GM12878 (cell line): ENCODE data around the gene CRELD2. TPM values are rescaled to one million over a fixed set of nuclear protein-coding genes. Genes with fewer than 3 reads are reported as not detected.

Experiments used
- ASH2L ChIP-seq: fragments of 300-600, 200-600 bp; sonication (generic); IDR thresholded peaks from 2 replicates; pipeline ENCODE4 v1.6.1; 2017; ENCODE audit warnings: low read depth, mild to moderate bottlenecking, borderline replicate concordance
- BMI1 ChIP-seq: fragments of 450-650 bp; IDR thresholded peaks from 2 replicates; pipeline ENCODE4 v1.6.1; 2016; ENCODE audit warnings: mild to moderate bottlenecking, moderate library complexity, borderline replicate concordance
- CREB1 ChIP-seq: IDR thresholded peaks from 2 replicates; pipeline ENCODE4 v1.6.1; 2012; ENCODE audit warnings: low read depth, mild to moderate bottlenecking, inconsistent platforms
- FOXK2 ChIP-seq: fragments of 450-650 bp; IDR thresholded peaks from 2 replicates; pipeline ENCODE4 v1.6.1; 2017; ENCODE audit warnings: mild to moderate bottlenecking, moderate library complexity
- GABPA ChIP-seq: IDR thresholded peaks from 2 replicates; pipeline ENCODE4 v1.6.1; 2014; ENCODE audit warnings: antibody characterized with exemption, low read depth, mild to moderate bottlenecking, inconsistent platforms
- KLF5 ChIP-seq: fragments of 450-650 bp; IDR thresholded peaks from 2 replicates; pipeline ENCODE4 v1.6.1; 2014; ENCODE audit warnings: mild to moderate bottlenecking; ENCODE audit not compliant: partially characterized antibody
- MXI1 ChIP-seq: fragments of 150-350 bp; IDR thresholded peaks from 2 replicates; pipeline ENCODE4 v1.6.1; 2011; ENCODE audit warnings: low read depth, mild to moderate bottlenecking, inconsistent platforms, low read length, improper control_type of control experiment
- MYC ChIP-seq: IDR thresholded peaks from 2 replicates; pipeline ENCODE4 v1.6.1; 2011; ENCODE audit warnings: mild to moderate bottlenecking, low read length, moderate library complexity, inconsistent platforms; ENCODE audit not compliant: insufficient read depth, insufficient replicate concordance, insufficient read length, severe bottlenecking
- NBN ChIP-seq: fragments of 450-650 bp; IDR thresholded peaks from 2 replicates; pipeline ENCODE4 v1.6.1; 2016
- NFXL1 ChIP-seq: fragments of 450-650 bp; IDR thresholded peaks from 2 replicates; pipeline ENCODE4 v1.6.1; 2017; ENCODE audit warnings: antibody characterized with exemption, mild to moderate bottlenecking, borderline replicate concordance
- NFYA ChIP-seq: IDR thresholded peaks from 2 replicates; pipeline ENCODE4 v1.6.1; 2011; ENCODE audit warnings: low read depth, mild to moderate bottlenecking, low read length, improper control_type of control experiment, borderline replicate concordance
- NFYB ChIP-seq: IDR thresholded peaks from 2 replicates; pipeline ENCODE4 v1.6.1; 2011; ENCODE audit warnings: low read depth, mild to moderate bottlenecking, low read length, improper control_type of control experiment, moderate library complexity; ENCODE audit not compliant: insufficient read depth
- NRF1 ChIP-seq: conservative IDR thresholded peaks from 2 replicates; pipeline ENCODE4 v1.6.1; 2011; ENCODE audit warnings: mild to moderate bottlenecking, low read depth, low read length, improper control_type of control experiment
- PAX5 ChIP-seq: IDR thresholded peaks from 2 replicates; pipeline ENCODE4 v1.6.1; 2011; ENCODE audit warnings: low read depth, low read length, borderline replicate concordance
- PBX3 ChIP-seq: IDR thresholded peaks from 2 replicates; pipeline ENCODE4 v1.6.1; 2011; ENCODE audit warnings: mild to moderate bottlenecking, low read depth, low read length, moderate library complexity; ENCODE audit not compliant: insufficient replicate concordance
- POLR2A ChIP-seq: IDR thresholded peaks from 2 replicates; pipeline ENCODE4 v1.6.1; 2011; ENCODE audit warnings: low read depth, mild to moderate bottlenecking, low read length
- POLR2AphosphoS2 ChIP-seq: IDR thresholded peaks from 2 replicates; pipeline ENCODE4 v1.6.1; 2011; ENCODE audit warnings: low read depth, mild to moderate bottlenecking, low read length, improper control_type of control experiment, moderate library complexity
- RAD21 ChIP-seq: IDR thresholded peaks from 2 replicates; pipeline ENCODE4 v1.6.1; 2011; ENCODE audit warnings: mild to moderate bottlenecking, low read depth, low read length, moderate library complexity; ENCODE audit not compliant: insufficient read depth
- RCOR1 ChIP-seq: conservative IDR thresholded peaks from 2 replicates; pipeline ENCODE4 v1.6.1; 2012; ENCODE audit warnings: low read depth, low read length, improper control_type of control experiment
- SMARCA5 ChIP-seq: fragments of 450-650 bp; IDR thresholded peaks from 2 replicates; pipeline ENCODE4 v1.6.1; 2017; ENCODE audit warnings: mild to moderate bottlenecking
- SREBF1 ChIP-seq: IDR thresholded peaks from 2 replicates; pipeline ENCODE4 v1.6.1; 2012; ENCODE audit warnings: mild to moderate bottlenecking, low read length
- STAT3 ChIP-seq: IDR thresholded peaks from 2 replicates; pipeline ENCODE4 v1.6.1; 2011; ENCODE audit warnings: low read depth, low read length, improper control_type of control experiment
- TCF12 ChIP-seq: IDR thresholded peaks from 2 replicates; pipeline ENCODE4 v1.6.1; 2011; ENCODE audit warnings: low read depth, mild to moderate bottlenecking, low read length
- YBX1 ChIP-seq: fragments of 450-650 bp; IDR thresholded peaks from 2 replicates; pipeline ENCODE4 v1.6.1; 2016; ENCODE audit warnings: antibody characterized with exemption
- ZBED1 ChIP-seq: IDR thresholded peaks from 2 replicates; pipeline ENCODE4 v1.6.1; 2016; ENCODE audit warnings: borderline replicate concordance
- ZNF24 ChIP-seq: fragments of 450-650 bp; IDR thresholded peaks from 2 replicates; pipeline ENCODE4 v1.6.1; 2017; ENCODE audit warnings: antibody characterized with exemption, mild to moderate bottlenecking
- polyA plus RNA-seq, 11 experiments: library from polyadenylated mRNA; depleted of rRNA in 4 of 11; unstranded in 6 of 11; stranded (reverse) in 5 of 11; fragments of >200 nt; fragmentation: Nextera tagmentation in 4 of 11; fragmentation: Illumina TruSeq in 1 of 11; extraction: Ambion mirVana in 4 of 11; extraction: Trizol in 1 of 11; gene quantifications; 1 replicate in 1 of 11; 2 replicates in 10 of 11; pipeline versions ENCODE4 v1.2.1 to v1.2.3, GENCODE V29; 2011 to 2016; ENCODE audit warnings: inconsistent platforms in 2 of 11, missing spikeins in 2 of 11, low read depth in 1 of 11
- total RNA-seq, 4 experiments: library from RNA; depleted of rRNA in 3 of 4; stranded (reverse); fragments of >200 nt in 3 of 4; fragmentation: Illumina TruSeq in 1 of 4; extraction: Trizol in 1 of 4; gene quantifications; 2 replicates each; pipeline versions ENCODE4 v1.2.1 to v1.2.3, GENCODE V29; 2013 to 2021
- TF ChIP-seq, protein P1 (sequence below): fragments of 450-650 bp; IDR thresholded peaks from 2 replicates; pipeline ENCODE4 v1.6.1; 2017; ENCODE audit warnings: mild to moderate bottlenecking, moderate library complexity
- TF ChIP-seq, protein P2 (sequence below): IDR thresholded peaks from 2 replicates; pipeline ENCODE4 v1.6.1; 2012; ENCODE audit warnings: low read depth, low read length, improper control_type of control experiment

Gene CRELD2
- total and polyA plus RNA-seq, 10 of the 15 experiments (the other 5 are each of a cell fraction or from before 2014, with no cell fraction given), result 9.4 to 111 (median 25.9) TPM

DNA sequence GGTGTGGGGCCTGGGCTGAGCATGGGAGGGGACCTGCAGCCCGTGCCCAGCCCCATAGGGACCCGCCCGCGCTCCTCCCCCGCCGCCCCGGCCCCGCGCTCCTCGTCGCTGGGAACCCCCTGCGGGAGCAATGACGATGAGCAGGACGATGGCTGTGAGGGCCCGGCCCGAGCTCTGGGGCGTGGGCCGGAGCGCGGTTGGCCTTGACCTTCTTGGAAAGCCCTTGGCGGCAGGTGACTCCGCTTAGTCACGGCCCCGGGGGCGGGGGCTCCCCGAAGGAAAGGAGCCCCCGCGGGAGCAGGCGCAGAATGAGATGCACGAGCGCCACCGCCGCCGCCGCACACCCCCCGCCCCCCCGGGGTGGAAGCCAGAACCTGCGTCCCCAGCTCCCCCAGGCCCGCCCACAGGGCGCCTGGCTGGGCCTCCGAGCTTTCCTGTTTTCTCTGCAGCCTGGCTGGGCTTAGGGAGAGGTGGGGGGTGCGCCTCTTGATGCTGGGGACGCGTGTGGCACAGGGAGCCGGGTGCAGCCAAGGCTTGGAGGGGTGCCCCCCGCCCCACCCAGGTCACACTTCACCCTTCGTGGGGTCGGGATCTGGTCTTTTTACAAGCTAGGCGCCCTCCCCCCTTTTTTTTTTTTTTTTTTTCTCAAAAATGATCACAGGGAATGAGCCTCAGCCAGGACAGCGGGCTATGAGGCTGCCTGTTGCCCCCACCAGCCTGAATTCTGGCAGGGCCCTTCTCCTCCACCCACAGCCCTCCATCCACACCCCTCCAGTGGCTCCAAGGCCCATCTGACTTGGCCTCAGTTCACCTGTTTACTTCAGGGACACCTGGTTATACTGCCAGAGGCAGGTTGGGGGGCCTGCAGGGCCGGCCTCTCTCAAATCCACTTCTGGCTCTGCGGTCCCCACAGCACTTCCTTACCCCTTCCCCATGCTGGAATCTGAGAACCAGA, 17.9 kb downstream of the CRELD2 start (continued):
- TF ChIP-seq, protein P1, sequence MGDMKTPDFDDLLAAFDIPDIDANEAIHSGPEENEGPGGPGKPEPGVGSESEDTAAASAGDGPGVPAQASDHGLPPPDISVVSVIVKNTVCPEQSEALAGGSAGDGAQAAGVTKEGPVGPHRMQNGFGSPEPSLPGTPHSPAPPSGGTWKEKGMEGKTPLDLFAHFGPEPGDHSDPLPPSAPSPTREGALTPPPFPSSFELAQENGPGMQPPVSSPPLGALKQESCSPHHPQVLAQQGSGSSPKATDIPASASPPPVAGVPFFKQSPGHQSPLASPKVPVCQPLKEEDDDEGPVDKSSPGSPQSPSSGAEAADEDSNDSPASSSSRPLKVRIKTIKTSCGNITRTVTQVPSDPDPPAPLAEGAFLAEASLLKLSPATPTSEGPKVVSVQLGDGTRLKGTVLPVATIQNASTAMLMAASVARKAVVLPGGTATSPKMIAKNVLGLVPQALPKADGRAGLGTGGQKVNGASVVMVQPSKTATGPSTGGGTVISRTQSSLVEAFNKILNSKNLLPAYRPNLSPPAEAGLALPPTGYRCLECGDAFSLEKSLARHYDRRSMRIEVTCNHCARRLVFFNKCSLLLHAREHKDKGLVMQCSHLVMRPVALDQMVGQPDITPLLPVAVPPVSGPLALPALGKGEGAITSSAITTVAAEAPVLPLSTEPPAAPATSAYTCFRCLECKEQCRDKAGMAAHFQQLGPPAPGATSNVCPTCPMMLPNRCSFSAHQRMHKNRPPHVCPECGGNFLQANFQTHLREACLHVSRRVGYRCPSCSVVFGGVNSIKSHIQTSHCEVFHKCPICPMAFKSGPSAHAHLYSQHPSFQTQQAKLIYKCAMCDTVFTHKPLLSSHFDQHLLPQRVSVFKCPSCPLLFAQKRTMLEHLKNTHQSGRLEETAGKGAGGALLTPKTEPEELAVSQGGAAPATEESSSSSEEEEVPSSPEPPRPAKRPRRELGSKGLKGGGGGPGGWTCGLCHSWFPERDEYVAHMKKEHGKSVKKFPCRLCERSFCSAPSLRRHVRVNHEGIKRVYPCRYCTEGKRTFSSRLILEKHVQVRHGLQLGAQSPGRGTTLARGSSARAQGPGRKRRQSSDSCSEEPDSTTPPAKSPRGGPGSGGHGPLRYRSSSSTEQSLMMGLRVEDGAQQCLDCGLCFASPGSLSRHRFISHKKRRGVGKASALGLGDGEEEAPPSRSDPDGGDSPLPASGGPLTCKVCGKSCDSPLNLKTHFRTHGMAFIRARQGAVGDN, result peak; percentile 62
- no peak for TF ChIP-seq NRF1
- no peak for TF ChIP-seq MYC
- TF ChIP-seq BMI1, result no peak
- TF ChIP-seq SMARCA5, result no peak
- peak; percentile 77; the same call in 1 of the 2 replicates for TF ChIP-seq PAX5
- peak; percentile 56; the same call in 1 of the 2 replicates for TF ChIP-seq ZNF24
- no peak for TF ChIP-seq SREBF1
- no peak for TF ChIP-seq STAT3
- peak; percentile 55; the same call in 1 of the 2 replicates for TF ChIP-seq NBN
- TF ChIP-seq NFXL1, result no peak
- TF ChIP-seq, protein P2, sequence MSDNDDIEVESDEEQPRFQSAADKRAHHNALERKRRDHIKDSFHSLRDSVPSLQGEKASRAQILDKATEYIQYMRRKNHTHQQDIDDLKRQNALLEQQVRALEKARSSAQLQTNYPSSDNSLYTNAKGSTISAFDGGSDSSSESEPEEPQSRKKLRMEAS, result no peak
- TF ChIP-seq NFYA, result no peak
- no peak for TF ChIP-seq FOXK2
- TF ChIP-seq PBX3, result peak; percentile 30
- TF ChIP-seq CREB1, result peak; percentile 78
- TF ChIP-seq NFYB, result no peak
- no peak for TF ChIP-seq RAD21
- TF ChIP-seq GABPA, result no peak
- TF ChIP-seq POLR2A, result peak; percentile 68
- no peak for TF ChIP-seq YBX1
- TF ChIP-seq RCOR1, result no peak
- TF ChIP-seq KLF5, result no peak
- peak; percentile 47; the same call in 1 of the 2 replicates for TF ChIP-seq POLR2AphosphoS2
- TF ChIP-seq MXI1, result no peak
- TF ChIP-seq ZBED1, result peak; percentile 67; the same call in 1 of the 2 replicates
- no peak for TF ChIP-seq ASH2L
- TF ChIP-seq TCF12, result peak; percentile 86
